Gastrocnemius medialis (tissue), 4 donors: Measurements from ENCODE around the gene ASS1. TPM values are rescaled to one million over a fixed set of nuclear protein-coding genes. Genes with fewer than 3 reads are reported as not detected.

ENCODE experiments used
- ATAC-seq, 2 donors: fragments of 150-250 bp; one replicate each; pipeline ENCODE4 v1.9.1; 2016
- DNase-seq, 2 donors: peaks; one replicate each; pipeline ENCODE4 v3.0.0-alpha.2; 2019
- H3K27ac ChIP-seq, 4 donors: fragments of 200-600 bp; sonication (generic); 1 replicate in 1 of 4; 2 replicates in 3 of 4; pipeline ENCODE4 v1.5.1; 2016 to 2018; ENCODE audit warnings: mild to moderate bottlenecking in 2 of 4, moderate library complexity in 1 of 4
- H3K27me3 ChIP-seq, 3 donors: fragments of 200-600 bp; sonication (generic) in 2 of 3; 1 replicate in 1 of 3; 2 replicates in 2 of 3; pipeline versions ENCODE4 v1.5.1 to v1.6.0; 2016 to 2019; ENCODE audit warnings: mild to moderate bottlenecking in 1 of 3, moderate library complexity in 1 of 3
- H3K36me3 ChIP-seq, 2 donors: fragments of 200-600 bp; sonication (generic) in 1 of 2; one replicate each; pipeline ENCODE4 v1.5.1; 2017 to 2018
- H3K4me1 ChIP-seq, 2 donors: fragments of 200-600 bp; sonication (generic) in 1 of 2; one replicate each; pipeline ENCODE4 v1.5.1; 2016 to 2017; ENCODE audit warnings: mild to moderate bottlenecking in 2 of 2
- H3K4me3 ChIP-seq, 4 donors: fragments of 200-600 bp; sonication (generic) in 3 of 4; 1 replicate in 1 of 4; 2 replicates in 3 of 4; pipeline ENCODE4 v1.5.1; 2016 to 2019; ENCODE audit warnings: mild to moderate bottlenecking in 2 of 4
- H3K9me3 ChIP-seq, 3 donors: fragments of 200-600 bp; sonication (generic) in 2 of 3; 1 replicate in 1 of 3; 2 replicates in 2 of 3; pipeline ENCODE4 v1.5.1; 2016 to 2019
- CTCF ChIP-seq, 5 experiments: fragments of 450-650 bp in 3 of 5; fragments of 200-600 bp in 2 of 5; sonication (generic) in 2 of 5; IDR thresholded peaks in 4 of 5; conservative IDR thresholded peaks in 1 of 5; 1 replicate in 4 of 5; 2 replicates in 1 of 5; pipeline ENCODE4 v1.5.1; 2016 to 2019; ENCODE audit warnings: antibody characterized with exemption in 5 of 5, mild to moderate bottlenecking in 3 of 5, moderate library complexity in 3 of 5
- POLR2A ChIP-seq, 2 donors: fragments of 450-650 bp; IDR thresholded peaks; one replicate each; pipeline ENCODE4 v1.6.1; 2017; ENCODE audit warnings: antibody characterized with exemption in 2 of 2, mild to moderate bottlenecking in 2 of 2, moderate library complexity in 2 of 2
- in situ Hi-C, 4 donors: fragments of 200-750 bp; cut with MboI; loops; one replicate each; pipeline versions ENCODE4 v1.15.0 to v1.8.0; 2017; ENCODE audit warnings: low sequenced_read_pairs in 4 of 4
- intact Hi-C: fragments of 100-400 bp; cut with DNase I; formaldehyde crosslinking; loops from one replicate; pipeline ENCODE4 v1.15.1; 2023; ENCODE audit warnings: low total_unique reads
- total RNA-seq, 4 donors: library from RNA; depleted of rRNA; stranded (reverse); fragments of >200 nt; gene quantifications; one replicate each; pipeline versions ENCODE4 v1.1.0 to v1.2.3, GENCODE V29; 2016

Gene ASS1
- total RNA-seq, 4 donors from 2014 or later = 44.5 to 83.4 (median 68.5) TPM

- Histone ChIP-seq H3K36me3 (no peaks in the 10 kb centered on the region), H3K9me3 (no peaks in the 10 kb centered on the region), H3K27ac (no peak overlapping the region), H3K27me3 (peaks cover 8 to 27% (median 10%) of the 10 kb centered on the region in 3 donors), H3K4me1 (no peaks in the 10 kb centered on the region), H3K4me3 (no peak overlapping the region)
- no peak for DNase-seq
- no peak for ATAC-seq
- intact Hi-C loops (no loop called here), in situ Hi-C loops (no loop called here)
- TF ChIP-seq CTCF (IDR thresholded peaks at IDR 0.05 in 4 of 5, conservative IDR thresholded peaks at IDR 0.05 in 1 of 5) (no peak), POLR2A (IDR thresholded peaks at IDR 0.05) (no peak)
These were observed 99.1 kb downstream of the ASS1 start for GRCh38 chr9:130543859-130544258.

- no peaks in the 10 kb centered on the region for H3K9me3 ChIP-seq
- no peaks in the 10 kb centered on the region for H3K36me3 ChIP-seq
- H3K27ac ChIP-seq = no peak overlapping the region
- intact Hi-C loops (no loop called here), in situ Hi-C loops (no loop called here)
- TF ChIP-seq CTCF (IDR thresholded peaks at IDR 0.05 in 4 of 5, conservative IDR thresholded peaks at IDR 0.05 in 1 of 5) (no peak), POLR2A (IDR thresholded peaks at IDR 0.05) (no peak)
- ATAC-seq (no peak), DNase-seq (no peak)
- H3K4me1 ChIP-seq = no peaks in the 10 kb centered on the region
- H3K27me3 ChIP-seq = peaks cover 7 to 22% (median 7%) of the 10 kb centered on the region in 3 donors
- no peak overlapping the region for H3K4me3 ChIP-seq
These were observed 99.6 kb downstream of the ASS1 start for GRCh38 chr9:130544364-130544763.

GRCh38 chr9:130548103-130548502, 103.3 kb downstream of the ASS1 start:
- Histone ChIP-seq H3K27me3 (no peaks in the 10 kb centered on the region), H3K4me3 (no peak overlapping the region), H3K9me3 (no peaks in the 10 kb centered on the region), H3K4me1 (no peaks in the 10 kb centered on the region), H3K27ac (no peak overlapping the region), H3K36me3 (no peaks in the 10 kb centered on the region)
- intact Hi-C loops (no loop called here), in situ Hi-C loops (no loop called here)
- no peak for ATAC-seq
- no peak for TF ChIP-seq CTCF (IDR thresholded peaks at IDR 0.05 in 4 of 5, conservative IDR thresholded peaks at IDR 0.05 in 1 of 5)
- no peak for TF ChIP-seq POLR2A (IDR thresholded peaks at IDR 0.05)
- no peak for DNase-seq

- ATAC-seq (no peak), DNase-seq (no peak)
- no peak overlapping the region for H3K27ac ChIP-seq
- intact Hi-C loops = no loop called here
- no peaks in the 10 kb centered on the region for H3K9me3 ChIP-seq
- in situ Hi-C loops = no loop called here
- peaks cover 0 to 4% (median 0%) of the 10 kb centered on the region in 3 donors for H3K27me3 ChIP-seq
- H3K4me1 ChIP-seq = no peaks in the 10 kb centered on the region
- no peak overlapping the region for H3K4me3 ChIP-seq
- TF ChIP-seq POLR2A (IDR thresholded peaks at IDR 0.05) = no peak
- TF ChIP-seq CTCF (IDR thresholded peaks at IDR 0.05 in 4 of 5, conservative IDR thresholded peaks at IDR 0.05 in 1 of 5) = no peak
- H3K36me3 ChIP-seq = no peaks in the 10 kb centered on the region
These were observed 104.5 kb downstream of the ASS1 start for GRCh38 chr9:130549093-130549735.

Other genes starting within 250 kb of the ASS1 start
- gene HMCN2, start 179.2 kb upstream of the ASS1 start, total RNA-seq = 1 to 10 TPM; 1.9 to 8.5 (median 7.7) TPM
- 10 to 100 TPM; 10.4 to 75.1 (median 13.0) TPM for gene FUBP3, start 134.6 kb downstream of the ASS1 start, total RNA-seq
- gene PRDM12, start 219.6 kb downstream of the ASS1 start, total RNA-seq = not detected
- 10 to 100 TPM in 3 of 4 donors, 1 to 10 TPM in 1; 9.3 to 21.7 (median 12.0) TPM for gene EXOSC2, start 248.8 kb downstream of the ASS1 start, total RNA-seq